Right renal pelvis (tissue), 4 donors: ENCODE measurements around the gene ORAI2. TPM values are rescaled to one million over a fixed set of nuclear protein-coding genes. Genes with fewer than 3 reads are reported as not detected.
"Not testable (repeated sequence)": the region's sequence is repeated elsewhere in the genome, so short reads cannot be mapped to it uniquely, and the experiment has no call there.

Experiments
- DNase-seq, 4 donors: peaks; one replicate each; pipeline ENCODE4 v3.0.0-alpha.2; 2013; ENCODE audit warnings: low read depth in 4 of 4, low spot score in 3 of 4, missing footprints in 1 of 4
- polyA plus RNA-seq, 4 donors: library from polyadenylated mRNA; unstranded; fragments of 120-200 nt; gene quantifications; one replicate each; pipeline ENCODE4 v1.2.1, GENCODE V29; 2013; ENCODE audit not compliant: insufficient read length in 4 of 4

Gene ORAI2
- polyA plus RNA-seq, 4 donors: 19.6 to 29.8 (median 21.4) TPM

DNA sequence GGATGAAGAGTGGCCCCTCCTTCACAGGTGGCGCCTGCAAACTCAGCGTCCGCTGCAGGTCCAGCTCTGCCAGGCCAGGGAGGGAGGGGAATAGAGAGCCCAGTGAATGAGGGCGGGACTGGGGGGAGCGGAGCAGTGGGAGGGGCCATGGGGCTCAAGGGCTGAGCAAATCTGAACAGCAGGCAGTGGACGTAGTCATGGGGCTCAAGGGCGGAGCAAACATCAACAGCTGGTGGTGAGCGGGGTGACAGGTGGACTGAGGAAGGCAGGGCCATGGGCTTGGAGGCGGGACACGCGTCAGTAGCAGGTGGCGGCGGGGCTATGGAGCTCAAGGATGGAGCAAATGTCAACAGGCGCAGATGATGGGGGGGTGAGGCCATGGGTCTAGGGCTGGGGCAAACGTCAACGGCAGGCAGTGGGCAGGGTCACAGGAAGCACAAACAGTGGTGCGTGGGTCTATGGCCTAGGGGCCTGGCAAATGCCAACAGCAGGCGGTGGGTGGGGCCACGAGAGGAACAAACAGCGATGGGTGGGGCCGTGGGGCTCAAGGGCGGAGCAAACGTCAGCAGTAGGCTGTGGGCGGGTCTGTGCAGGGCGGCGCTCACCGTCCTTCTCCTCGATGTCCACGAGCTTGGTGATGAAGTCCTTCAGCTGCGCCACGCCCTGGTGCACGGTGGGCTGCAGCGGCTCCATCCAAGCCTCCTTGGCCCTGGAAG, 60.0 kb downstream of the ORAI2 start:
- DNase-seq: not testable (repeated sequence)

GRCh38 chr7:102494026-102494425, 60.7 kb downstream of the ORAI2 start:
- DNase-seq: not testable (repeated sequence)

GRCh38 chr7:102494473-102495149, 61.2 kb downstream of the ORAI2 start:
- DNase-seq: not testable (repeated sequence)

DNA sequence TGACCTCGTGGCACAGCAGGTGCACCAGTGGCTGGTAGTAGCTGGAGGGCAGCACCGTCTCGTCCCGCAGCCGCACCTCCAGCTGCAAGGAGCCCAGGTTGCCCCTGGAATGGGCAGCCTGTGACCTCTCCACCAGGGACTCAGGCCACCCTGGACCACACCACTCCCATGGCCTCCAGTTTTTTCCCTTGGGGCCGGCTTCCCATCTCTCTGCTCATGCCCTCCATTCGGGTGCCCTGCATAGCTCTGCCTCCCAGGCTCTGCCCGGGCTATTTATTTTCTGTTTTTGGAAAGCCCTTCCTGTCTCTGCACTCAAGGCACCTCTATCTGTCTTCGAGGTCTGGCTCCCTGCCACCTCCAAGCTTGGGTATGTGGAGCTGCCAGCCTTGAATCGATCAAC, 63.5 kb downstream of the ORAI2 start:
- DNase-seq: not testable (repeated sequence)

DNA sequence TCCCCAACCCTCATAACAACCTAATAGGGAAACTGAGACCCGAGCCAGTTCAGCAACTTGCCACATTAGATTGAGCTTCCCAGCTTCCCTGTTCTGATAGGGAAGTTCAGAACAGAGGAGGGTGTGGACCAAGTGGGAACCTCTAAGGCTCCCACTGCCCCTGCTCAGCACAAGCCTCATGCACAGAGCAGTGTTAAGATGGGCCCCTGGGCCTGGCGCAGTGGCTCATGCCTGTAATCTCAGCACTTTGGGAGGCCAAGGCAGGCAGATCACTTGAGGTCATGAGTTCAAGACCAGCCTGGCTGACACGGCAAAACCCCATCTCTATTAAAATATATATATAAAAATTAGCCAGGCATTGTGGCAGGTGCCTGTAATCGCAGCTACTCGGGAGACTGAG, 63.9 kb downstream of the ORAI2 start:
- not testable (repeated sequence) for DNase-seq

DNA sequence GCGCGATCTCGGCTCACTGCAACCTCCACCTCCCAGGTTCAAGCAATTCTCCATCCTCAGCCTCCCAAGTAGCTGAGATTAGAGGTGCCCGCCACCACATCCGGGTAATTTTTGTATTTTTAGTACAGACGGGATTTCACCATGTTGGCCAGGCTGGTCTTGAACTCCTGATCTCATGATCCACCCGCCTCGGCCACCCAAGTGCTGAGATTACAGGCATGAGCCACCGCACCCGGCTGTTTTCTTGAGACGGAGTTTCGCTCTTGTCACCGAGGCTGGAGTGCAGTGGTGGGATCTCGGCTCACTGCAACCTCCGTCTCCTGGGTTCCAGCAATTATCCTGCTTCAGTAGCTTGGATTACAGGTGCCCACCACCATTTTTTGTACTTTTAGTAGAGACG, 64.9 kb downstream of the ORAI2 start:
- DNase-seq: not testable (repeated sequence)

- not testable (repeated sequence) for DNase-seq
These were observed 69.8 kb downstream of the ORAI2 start for GRCh38 chr7:102503141-102503540.

DNA sequence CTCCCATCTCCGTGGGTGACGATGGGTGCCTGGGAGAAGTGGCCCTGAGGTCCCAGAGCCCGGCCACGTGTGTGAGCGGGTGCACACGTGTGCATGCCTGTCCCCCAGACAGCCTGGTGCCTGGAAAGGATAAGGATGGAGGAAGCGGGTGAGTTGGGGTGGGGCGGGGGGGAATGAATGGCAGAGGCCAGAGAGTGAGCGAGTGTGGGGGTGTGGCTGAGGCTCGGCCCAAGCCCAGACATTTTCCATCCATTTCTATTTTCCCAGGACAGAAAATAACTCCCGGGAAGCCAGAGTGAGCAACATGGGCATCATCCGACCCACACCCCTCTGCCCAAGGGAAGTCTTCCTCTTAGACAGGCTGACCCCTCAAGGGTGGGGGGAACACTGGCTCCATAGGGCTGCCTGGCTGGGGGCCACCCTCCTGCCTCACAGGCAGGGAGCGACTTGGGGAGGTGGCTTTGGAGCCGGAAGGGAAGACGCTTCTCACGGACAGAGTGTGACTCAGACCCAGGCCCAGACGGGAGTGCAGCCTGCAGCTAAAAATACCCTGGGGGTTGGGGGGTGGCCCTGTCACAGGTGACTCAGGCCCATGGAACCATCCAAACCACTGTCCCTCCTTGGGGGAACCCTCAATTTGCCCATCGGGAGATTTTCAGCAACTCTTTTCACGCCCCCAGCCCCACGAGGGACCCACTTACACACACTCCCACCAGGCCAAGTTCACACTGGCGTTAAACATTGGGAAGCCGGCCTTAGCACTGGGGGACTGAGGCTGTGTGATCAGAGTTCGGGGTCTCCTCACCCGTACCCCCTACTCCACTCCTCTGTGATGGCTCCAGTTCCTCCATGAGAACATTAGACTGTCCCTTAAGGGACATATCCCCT, 72.2 kb downstream of the ORAI2 start:
- not testable (repeated sequence) for DNase-seq

Other genes with a start within 250 kb of the ORAI2 start
- gene SH2B2, start 146.7 kb upstream of the ORAI2 start, polyA plus RNA-seq: 1 to 10 TPM; 2.6 to 5.8 (median 4.1) TPM
- 1 to 10 TPM in 3 of 4 donors, not detected in 1; 1.2 to 2.4 (median 1.4) TPM for gene SPDYE6, start 77.1 kb upstream of the ORAI2 start, polyA plus RNA-seq
- gene PRKRIP1, start 37.2 kb upstream of the ORAI2 start, polyA plus RNA-seq: 10 to 100 TPM; 33.3 to 38.4 (median 35.2) TPM
- gene ALKBH4, start 31.3 kb downstream of the ORAI2 start, polyA plus RNA-seq: 10 to 100 TPM; 10.6 to 16.8 (median 11.5) TPM
- gene LRWD1, start 31.4 kb downstream of the ORAI2 start, polyA plus RNA-seq: 10 to 100 TPM; 17.9 to 23.8 (median 20.8) TPM
- 10 to 100 TPM; 29.4 to 43.7 (median 31.6) TPM for gene POLR2J, start 45.3 kb downstream of the ORAI2 start, polyA plus RNA-seq
- 10 to 100 TPM in 2 of 4 donors, 1 to 10 TPM in 2; 7.5 to 22.2 (median 10.1) TPM for gene RASA4B, start 84.2 kb downstream of the ORAI2 start, polyA plus RNA-seq
- gene UPK3BL2, start 110.1 kb downstream of the ORAI2 start, polyA plus RNA-seq: 10 to 100 TPM in 1 of 4 donors, 1 to 10 TPM in 3; 4.6 to 10.9 (median 6.4) TPM
- 1 to 10 TPM; 1.6 to 3.4 (median 2.4) TPM for gene SPDYE2, start 117.7 kb downstream of the ORAI2 start, polyA plus RNA-seq
- 10 to 100 TPM; 58.9 to 81.7 (median 77.2) TPM for gene POLR2J3, start 139.0 kb downstream of the ORAI2 start, polyA plus RNA-seq
- 10 to 100 TPM; 23.9 to 42.4 (median 31.8) TPM for gene RASA4, start 183.2 kb downstream of the ORAI2 start, polyA plus RNA-seq
- gene UPK3BL1, start 209.2 kb downstream of the ORAI2 start, polyA plus RNA-seq: 10 to 100 TPM in 2 of 4 donors, 1 to 10 TPM in 2; 4.7 to 18.5 (median 11.1) TPM
- gene SPDYE2B, start 216.7 kb downstream of the ORAI2 start, polyA plus RNA-seq: under 1 TPM; 0.32 to 0.79 (median 0.68) TPM
- gene POLR2J2, start 238.1 kb downstream of the ORAI2 start, polyA plus RNA-seq: 1 to 10 TPM; 1.3 to 3.1 (median 2.2) TPM